ENCODE results near the gene NBPF3.
"Not testable (repeated sequence)": the region's sequence is repeated elsewhere in the genome, so short reads cannot be mapped to it uniquely, and the experiment has no call there.

Gene NBPF3, protein sequence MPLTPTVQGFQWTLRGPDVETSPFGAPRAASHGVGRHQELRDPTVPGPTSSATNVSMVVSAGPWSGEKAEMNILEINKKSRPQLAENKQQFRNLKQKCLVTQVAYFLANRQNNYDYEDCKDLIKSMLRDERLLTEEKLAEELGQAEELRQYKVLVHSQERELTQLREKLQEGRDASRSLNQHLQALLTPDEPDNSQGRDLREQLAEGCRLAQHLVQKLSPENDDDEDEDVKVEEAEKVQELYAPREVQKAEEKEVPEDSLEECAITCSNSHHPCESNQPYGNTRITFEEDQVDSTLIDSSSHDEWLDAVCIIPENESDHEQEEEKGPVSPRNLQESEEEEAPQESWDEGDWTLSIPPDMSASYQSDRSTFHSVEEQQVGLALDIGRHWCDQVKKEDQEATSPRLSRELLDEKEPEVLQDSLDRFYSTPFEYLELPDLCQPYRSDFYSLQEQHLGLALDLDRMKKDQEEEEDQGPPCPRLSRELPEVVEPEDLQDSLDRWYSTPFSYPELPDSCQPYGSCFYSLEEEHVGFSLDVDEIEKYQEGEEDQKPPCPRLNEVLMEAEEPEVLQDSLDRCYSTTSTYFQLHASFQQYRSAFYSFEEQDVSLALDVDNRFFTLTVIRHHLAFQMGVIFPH

DNA sequence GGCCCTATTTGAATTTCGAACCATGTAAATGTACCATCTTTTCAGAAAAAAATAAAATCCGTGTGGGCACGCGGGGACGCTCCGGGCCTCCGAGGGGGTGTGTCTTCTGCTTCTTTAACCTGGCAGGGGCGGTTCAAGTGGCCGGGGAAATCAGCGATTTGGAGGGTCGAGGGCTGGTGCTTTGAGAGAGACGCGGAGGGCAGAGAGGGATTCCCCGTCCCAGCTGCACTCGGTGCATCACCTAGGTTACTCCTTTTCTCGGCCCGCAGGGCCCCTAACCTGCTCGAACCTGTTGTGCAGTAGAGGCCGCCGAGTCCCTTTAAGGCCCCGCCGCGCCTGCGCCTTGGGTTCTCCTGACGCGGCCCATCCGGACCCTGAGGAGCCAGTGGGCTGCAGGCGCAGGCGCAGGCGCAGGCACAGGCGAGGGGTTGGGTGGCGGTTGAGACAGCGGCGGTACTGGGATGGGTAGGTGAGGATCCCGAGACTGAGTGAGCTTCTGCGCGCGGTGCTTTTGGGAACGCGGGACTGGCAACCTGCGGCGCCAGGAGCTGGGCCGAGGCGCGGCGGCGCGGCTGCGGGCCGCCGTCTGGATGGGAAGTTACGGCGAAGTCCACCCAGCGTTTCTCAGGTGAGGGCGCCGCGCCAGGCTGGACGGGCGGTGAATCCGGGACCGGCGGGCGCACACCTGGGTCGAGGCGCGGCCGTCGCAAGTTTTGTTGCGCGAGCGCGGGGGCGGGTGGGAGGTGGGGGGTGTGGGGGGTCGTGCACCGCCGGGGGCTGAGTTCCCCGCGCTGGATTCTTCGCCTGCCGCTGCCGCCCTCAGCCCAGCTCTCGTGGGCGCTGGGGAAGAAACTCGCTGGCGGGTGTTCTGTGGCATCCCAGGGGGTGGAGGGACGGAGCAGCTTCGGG is at the start of gene NBPF3:
Gene NBPF3 (plus strand): TSS at position 417 of the 909 bp plus-strand sequence. CDS start 4,950 bp downstream, outside the sequence.
- peak; percentile 61 for DNase-seq

- no peak for DNase-seq
These were observed 48.4 kb upstream of the NBPF3 start for GRCh38 chr1:21391497-21391896.

- DNase-seq = no peak
These were observed 47.2 kb upstream of the NBPF3 start for GRCh38 chr1:21392587-21393263.

DNA sequence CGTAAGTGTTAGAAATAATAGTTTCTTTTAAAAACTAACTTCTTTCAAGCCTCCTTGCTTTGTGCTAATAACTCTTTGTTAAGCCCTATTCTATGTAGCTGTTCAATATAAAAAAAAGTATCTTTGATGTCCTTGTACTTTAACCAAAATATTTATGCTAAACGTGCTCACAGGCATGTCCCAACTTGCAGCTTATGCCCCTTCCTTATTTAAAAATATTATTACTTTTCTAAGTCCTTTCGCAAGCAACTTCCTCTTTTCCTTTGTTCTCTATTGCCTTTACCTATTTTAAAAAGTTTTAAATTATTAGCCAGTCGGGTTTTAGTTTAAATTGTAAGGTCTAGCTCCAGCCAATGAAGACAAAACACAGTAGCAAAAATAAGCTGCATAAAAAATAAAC is 43.4 kb upstream of the NBPF3 start:
- no peak for DNase-seq

DNA sequence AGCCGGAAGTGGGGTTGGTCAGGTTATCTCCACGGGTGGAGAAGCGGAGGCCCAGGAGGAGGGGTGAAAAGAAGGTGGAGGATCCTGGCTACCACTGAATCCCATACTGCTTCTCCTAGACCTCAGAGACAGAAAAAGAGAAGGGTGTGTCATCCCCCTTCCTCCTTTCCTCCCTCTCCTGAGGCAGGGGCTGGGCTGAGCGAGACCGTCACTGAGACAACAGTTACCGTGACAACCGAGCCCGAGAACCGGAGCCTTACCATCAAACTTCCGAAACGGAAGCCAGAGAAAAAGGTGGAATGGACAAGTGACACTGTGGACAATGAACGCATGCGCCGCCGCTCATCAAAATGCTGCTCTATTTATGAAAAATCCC is 42.1 kb upstream of the NBPF3 start:
- DNase-seq = no peak

GRCh38 chr1:21401726-21402346 is 38.1 kb upstream of the NBPF3 start:
- not testable (repeated sequence) for DNase-seq

- DNase-seq = no peak
These were observed 33.3 kb upstream of the NBPF3 start for GRCh38 chr1:21406659-21407058.

GRCh38 chr1:21409897-21410296 is 30.0 kb upstream of the NBPF3 start:
- DNase-seq = not testable (repeated sequence)

- DNase-seq = no peak
These were observed 25.9 kb upstream of the NBPF3 start for GRCh38 chr1:21414015-21414414.

GRCh38 chr1:21420378-21420777 is 19.6 kb upstream of the NBPF3 start:
- not testable (repeated sequence) for DNase-seq

DNA sequence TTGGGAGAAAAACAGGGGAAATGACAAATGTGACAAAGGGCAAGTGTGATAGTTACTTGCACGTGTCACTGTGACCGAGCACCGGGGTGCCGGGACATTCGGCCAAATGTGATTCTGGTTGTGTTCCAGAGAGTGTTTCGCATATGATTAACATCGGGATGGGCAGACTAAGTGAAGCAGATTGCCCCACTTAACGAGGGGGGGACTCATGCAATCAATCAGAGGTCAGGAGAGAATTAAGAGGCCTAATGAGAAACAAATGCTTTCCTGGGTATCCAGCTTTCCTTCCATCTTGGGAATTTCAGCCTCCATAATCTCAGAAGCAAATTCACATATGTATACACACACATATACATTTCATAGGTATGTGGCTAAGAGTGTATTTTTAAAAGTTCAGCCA is 18.6 kb upstream of the NBPF3 start:
- not testable (repeated sequence) for DNase-seq

DNA sequence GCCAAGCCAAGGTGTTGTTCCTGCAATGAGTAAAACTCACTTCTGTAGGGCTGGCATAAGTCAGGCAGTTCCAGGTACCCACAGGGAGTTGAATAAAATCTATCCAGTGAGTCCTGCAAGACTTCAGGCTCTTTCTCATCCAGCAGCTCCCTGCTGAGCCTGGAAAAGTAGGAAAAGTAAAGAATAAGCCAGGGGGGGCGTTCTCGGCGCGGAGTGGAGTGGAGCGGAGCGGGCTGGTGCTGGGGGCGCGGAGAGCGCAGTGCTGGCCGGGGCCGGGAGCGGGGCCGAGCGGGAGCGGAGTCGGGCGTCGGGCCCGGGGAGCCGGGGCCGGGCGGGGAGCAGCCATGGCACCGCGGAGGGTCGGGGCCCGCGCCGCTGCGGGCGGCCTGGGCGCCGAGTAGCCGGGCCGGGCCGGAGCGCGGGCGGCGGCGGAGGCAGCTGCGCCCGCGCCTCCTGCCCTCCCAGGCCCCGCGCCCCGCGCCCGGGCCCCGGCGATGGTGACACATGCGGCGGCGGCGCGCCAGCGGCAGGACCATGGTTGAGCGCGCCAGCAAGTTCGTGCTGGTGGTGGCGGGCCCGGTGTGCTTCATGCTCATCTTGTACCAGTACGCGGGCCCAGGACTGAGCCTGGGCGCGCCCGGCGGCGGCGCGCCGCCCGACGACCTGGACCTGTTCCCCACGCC is 12.0 kb upstream of the NBPF3 start:
- DNase-seq = not testable (repeated sequence)

DNA sequence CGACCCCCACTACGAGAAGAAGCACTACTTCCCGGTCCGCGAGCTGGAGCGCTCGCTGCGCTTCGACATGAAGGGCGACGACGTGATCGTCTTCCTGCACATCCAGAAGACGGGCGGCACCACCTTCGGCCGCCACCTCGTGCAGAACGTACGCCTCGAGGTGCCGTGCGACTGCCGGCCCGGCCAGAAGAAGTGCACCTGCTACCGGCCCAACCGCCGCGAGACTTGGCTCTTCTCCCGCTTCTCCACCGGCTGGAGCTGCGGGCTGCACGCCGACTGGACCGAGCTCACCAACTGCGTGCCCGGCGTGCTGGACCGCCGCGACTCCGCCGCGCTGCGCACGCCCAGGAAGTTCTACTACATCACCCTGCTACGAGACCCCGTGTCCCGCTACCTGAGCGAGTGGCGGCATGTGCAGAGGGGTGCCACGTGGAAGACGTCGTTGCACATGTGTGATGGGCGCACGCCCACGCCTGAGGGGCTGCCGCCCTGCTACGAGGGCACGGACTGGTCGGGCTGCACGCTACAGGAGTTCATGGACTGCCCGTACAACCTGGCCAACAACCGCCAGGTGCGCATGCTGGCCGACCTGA is 11.4 kb upstream of the NBPF3 start:
- DNase-seq = not testable (repeated sequence)

- DNase-seq = not testable (repeated sequence)
These were observed 10.7 kb upstream of the NBPF3 start for GRCh38 chr1:21429210-21429609.

DNA sequence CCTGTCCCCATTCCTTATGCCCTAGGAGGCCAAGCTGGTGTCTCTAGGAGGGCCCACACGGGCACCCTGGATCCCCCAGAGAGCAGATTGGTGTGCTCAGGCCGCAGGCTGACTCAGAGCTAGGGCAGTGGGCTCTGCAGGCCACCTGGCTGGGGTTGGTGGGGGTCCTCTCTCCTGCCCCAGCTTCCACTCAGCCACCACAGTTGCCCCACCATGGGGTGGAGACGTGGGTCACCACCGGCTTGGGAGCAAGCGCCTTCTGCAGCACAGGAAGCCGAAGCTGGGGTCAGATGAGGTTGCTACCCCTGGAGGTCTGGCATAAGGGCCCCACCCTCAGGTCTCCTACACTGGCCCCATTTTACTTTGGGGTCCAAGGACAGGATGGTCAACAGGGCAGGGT is 9.1 kb upstream of the NBPF3 start:
- DNase-seq = not testable (repeated sequence)

DNA sequence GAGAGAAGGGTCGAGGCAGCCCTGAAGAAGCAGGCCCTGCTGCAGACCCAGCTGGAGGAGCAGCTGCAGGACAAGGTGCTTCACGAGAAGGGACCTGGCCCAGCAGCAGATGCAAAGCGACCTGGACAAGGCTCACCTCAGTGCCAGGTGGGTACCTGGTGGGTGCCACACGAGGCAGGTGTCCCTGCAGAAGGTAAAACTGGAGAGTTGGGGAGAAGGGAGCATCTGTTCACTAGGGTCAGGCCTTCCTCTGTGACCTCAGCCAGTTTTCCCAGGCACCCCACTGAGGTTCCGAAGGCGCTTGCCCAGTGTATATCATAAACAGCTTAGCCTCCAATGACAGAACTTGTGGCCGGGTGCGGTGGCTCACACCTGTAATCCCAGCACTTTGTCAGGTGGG is 5.5 kb upstream of the NBPF3 start:
- no peak for DNase-seq

DNA sequence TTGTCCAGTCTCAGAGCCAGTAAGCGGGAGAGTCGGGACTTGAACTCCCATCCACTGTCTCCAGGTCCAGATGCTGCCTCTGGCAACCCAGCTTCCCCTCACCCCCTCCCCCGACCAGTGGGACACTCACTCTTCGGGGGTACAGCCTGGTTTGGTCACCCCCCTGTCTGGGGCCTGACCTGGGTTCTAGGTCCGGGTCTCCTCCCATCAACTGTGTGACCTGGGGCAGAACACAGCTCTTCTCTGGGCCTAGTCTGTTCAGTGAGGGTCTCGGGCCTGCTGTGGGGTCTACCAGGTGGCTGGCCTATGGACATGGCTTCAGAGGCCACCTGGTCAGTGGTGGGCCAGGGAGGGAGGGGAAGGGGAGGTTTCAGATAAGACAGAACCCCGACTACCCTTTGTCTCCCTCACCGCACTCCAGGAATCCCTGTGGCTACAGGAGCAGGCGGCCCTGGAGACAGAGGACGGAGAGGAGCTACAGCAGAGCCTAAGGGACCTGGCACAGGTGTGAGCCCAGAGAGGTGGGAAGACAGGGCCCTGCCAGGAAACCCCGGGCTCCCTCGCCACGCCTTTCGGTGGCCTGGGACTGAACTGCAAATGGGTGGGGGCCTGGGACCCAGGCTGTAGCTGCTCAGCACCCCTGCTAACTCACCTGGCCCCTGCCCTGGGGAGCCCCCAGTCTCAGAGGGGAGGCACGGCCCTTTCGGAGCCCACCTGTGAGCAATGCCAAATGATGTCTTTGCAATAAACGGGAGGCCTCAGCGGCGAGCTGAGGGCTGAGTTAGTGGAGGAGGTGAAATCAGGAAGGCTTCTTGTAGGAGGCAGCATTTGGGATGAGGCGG is 4.1 kb upstream of the NBPF3 start:
- DNase-seq = no peak

- DNase-seq = no peak
These were observed 3.2 kb upstream of the NBPF3 start for GRCh38 chr1:21436488-21437340.

DNA sequence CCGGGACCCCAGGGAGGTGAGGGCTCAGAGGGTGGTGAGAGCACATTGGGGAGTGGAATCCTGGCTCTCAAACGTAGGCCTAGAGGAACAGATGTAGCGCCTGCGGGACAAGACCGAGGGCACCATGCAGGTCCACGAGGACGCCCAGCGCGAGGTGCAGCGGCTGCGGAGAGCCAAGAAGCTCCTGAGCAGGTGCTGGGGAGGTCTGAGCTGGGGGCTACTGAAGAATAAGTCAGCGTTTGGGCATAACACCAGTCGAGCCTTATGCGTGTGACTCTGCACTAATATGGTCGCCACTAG is 2.6 kb upstream of the NBPF3 start:
- no peak for DNase-seq
